H9 (cell line): ENCODE data around the gene GJA8. TPM values are rescaled to one million over a fixed set of nuclear protein-coding genes. Genes with fewer than 3 reads are reported as not detected.

ENCODE experiments used
- DNase-seq: peaks from one replicate; pipeline ENCODE4 v3.0.0-alpha.2; 2017
- H2AFZ ChIP-seq: one replicate; pipeline ENCODE4 v1.6.1; 2013; ENCODE audit warnings: mild to moderate bottlenecking, low read length, control low read depth, moderate library complexity
- H2AK5ac ChIP-seq: 2 replicates; pipeline ENCODE4 v1.6.1; 2013; ENCODE audit warnings: low read length, control low read depth, mixed read lengths; ENCODE audit not compliant: insufficient read length
- H2BK120ac ChIP-seq: one replicate; pipeline ENCODE4 v1.6.1; 2013; ENCODE audit warnings: low read depth, mild to moderate bottlenecking, low read length, control low read depth, inconsistent platforms; ENCODE audit not compliant: poor library complexity, severe bottlenecking
- H2BK12ac ChIP-seq: 2 replicates; pipeline ENCODE4 v1.6.1; 2013; ENCODE audit warnings: low read length, control low read depth, mixed read lengths, low read depth; ENCODE audit not compliant: insufficient read length
- H2BK15ac ChIP-seq: 2 replicates; pipeline ENCODE4 v1.6.1; 2013; ENCODE audit warnings: low read depth, low read length, control low read depth
- H2BK20ac ChIP-seq: one replicate; pipeline ENCODE4 v1.6.1; 2013; ENCODE audit warnings: low read depth, mild to moderate bottlenecking, low read length, control low read depth, inconsistent platforms; ENCODE audit not compliant: poor library complexity, severe bottlenecking
- H2BK5ac ChIP-seq: 2 replicates; pipeline ENCODE4 v1.6.1; 2013; ENCODE audit warnings: low read length, control low read depth, mixed read lengths; ENCODE audit not compliant: insufficient read length
- H3K14ac ChIP-seq: 2 replicates; pipeline ENCODE4 v1.6.1; 2013; ENCODE audit warnings: low read length, control low read depth; ENCODE audit not compliant: insufficient read depth
- H3K18ac ChIP-seq: 2 replicates; pipeline ENCODE4 v1.6.1; 2013; ENCODE audit warnings: low read depth, mild to moderate bottlenecking, mixed read lengths, low read length, control low read depth; ENCODE audit not compliant: insufficient read length
- H3K23ac ChIP-seq: 2 replicates; pipeline ENCODE4 v1.6.1; 2013; ENCODE audit warnings: low read length, control low read depth, mixed read lengths, low read depth; ENCODE audit not compliant: insufficient read length
- H3K23me2 ChIP-seq: 2 replicates; pipeline ENCODE4 v1.6.1; 2013; ENCODE audit warnings: low read depth, mild to moderate bottlenecking, mixed read lengths, low read length, control low read depth; ENCODE audit not compliant: insufficient read length, poor library complexity, severe bottlenecking
- H3K27ac ChIP-seq: 2 replicates; pipeline ENCODE4 v1.5.1; 2013; ENCODE audit warnings: low read length, control low read depth, mixed read lengths, low read depth; ENCODE audit not compliant: insufficient read length
- H3K27me3 ChIP-seq: 2 replicates; pipeline ENCODE4 v1.6.1; 2013; ENCODE audit warnings: low read length, control low read depth, inconsistent platforms; ENCODE audit not compliant: insufficient read depth
- H3K4ac ChIP-seq: 2 replicates; pipeline ENCODE4 v1.6.1; 2013; ENCODE audit warnings: low read depth, mild to moderate bottlenecking, control low read depth, inconsistent platforms, low read length, moderate library complexity
- H3K4me1 ChIP-seq: 2 replicates; pipeline ENCODE4 v1.6.1; 2013; ENCODE audit warnings: low read length, control low read depth, inconsistent platforms; ENCODE audit not compliant: insufficient read depth
- H3K4me2 ChIP-seq: 2 replicates; pipeline ENCODE4 v1.6.1; 2013; ENCODE audit warnings: low read length, control low read depth, mixed read lengths; ENCODE audit not compliant: insufficient read length, insufficient read depth
- H3K56ac ChIP-seq: 2 replicates; pipeline ENCODE4 v1.6.1; 2013; ENCODE audit warnings: low read depth, mild to moderate bottlenecking, mixed read lengths, low read length, control low read depth; ENCODE audit not compliant: insufficient read length
- H3K79me1 ChIP-seq: 2 replicates; pipeline ENCODE4 v1.6.1; 2013; ENCODE audit warnings: low read depth, mild to moderate bottlenecking, moderate library complexity, low read length, control low read depth, inconsistent platforms; ENCODE audit not compliant: insufficient read depth, poor library complexity, severe bottlenecking
- H3K79me2 ChIP-seq: 2 replicates; pipeline ENCODE4 v1.6.1; 2013; ENCODE audit warnings: low read length, control low read depth, inconsistent platforms; ENCODE audit not compliant: insufficient read depth
- H3K9ac ChIP-seq: 2 replicates; pipeline ENCODE4 v1.6.1; 2013; ENCODE audit warnings: low read length, control low read depth, mixed read lengths; ENCODE audit not compliant: insufficient read length; ENCODE audit errors: extremely low read depth
- H3K9me3 ChIP-seq: one replicate; pipeline ENCODE4 v1.6.1; 2013; ENCODE audit warnings: low read depth, low read length, inconsistent platforms; ENCODE audit not compliant: control insufficient read depth
- H3T11ph ChIP-seq: one replicate; pipeline ENCODE4 v1.6.1; 2013; ENCODE audit warnings: mild to moderate bottlenecking, low read length, control low read depth, inconsistent platforms
- H4K20me1 ChIP-seq: one replicate; pipeline ENCODE4 v1.6.1; 2013; ENCODE audit not compliant: control insufficient read depth, insufficient read length, insufficient read depth
- H4K5ac ChIP-seq: 2 replicates; pipeline ENCODE4 v1.6.1; 2013; ENCODE audit warnings: low read depth, mild to moderate bottlenecking, mixed read lengths, low read length, control low read depth; ENCODE audit not compliant: insufficient read length
- H4K8ac ChIP-seq: replicated peaks from 2 replicates; pipeline ENCODE4 v1.6.1; 2013; ENCODE audit warnings: low read length, control low read depth, mixed read lengths, low read depth; ENCODE audit not compliant: insufficient read length
- H4K91ac ChIP-seq: 2 replicates; pipeline ENCODE4 v1.6.1; 2013; ENCODE audit warnings: low read depth, mild to moderate bottlenecking, moderate library complexity, mixed read lengths, low read length, control low read depth; ENCODE audit not compliant: insufficient read length
- H3K27ac Mint-ChIP-seq, 3 experiments: 2 replicates in 2 of 3; 3 replicates in 1 of 3; pipeline ENCODE4 v1.8.0; 2020 to 2021; ENCODE audit warnings: mixed read lengths in 3 of 3, mild to moderate bottlenecking in 1 of 3, moderate library complexity in 1 of 3
- H3K27me3 Mint-ChIP-seq: 2 replicates; pipeline ENCODE4 v1.8.0; 2021; ENCODE audit warnings: low read depth, mild to moderate bottlenecking, moderate library complexity, mixed read lengths
- H3K36me3 Mint-ChIP-seq, 3 experiments: 2 replicates in 2 of 3; 3 replicates in 1 of 3; pipeline ENCODE4 v1.8.0; 2020 to 2021; ENCODE audit warnings: low read depth in 3 of 3, mixed read lengths in 3 of 3; ENCODE audit not compliant: insufficient read depth in 1 of 3
- H3K4me1 Mint-ChIP-seq, 2 experiments: 2 replicates each; pipeline ENCODE4 v1.8.0; 2020; ENCODE audit warnings: mixed read lengths in 2 of 2
- H3K4me3 Mint-ChIP-seq, 2 experiments: 2 replicates in 1 of 2; 3 replicates in 1 of 2; pipeline ENCODE4 v1.8.0; 2020 to 2021; ENCODE audit warnings: mild to moderate bottlenecking in 2 of 2, mixed read lengths in 2 of 2, moderate library complexity in 1 of 2
- H3K9me3 Mint-ChIP-seq, 2 experiments: 2 replicates in 1 of 2; 3 replicates in 1 of 2; pipeline ENCODE4 v1.8.0; 2020; ENCODE audit warnings: mild to moderate bottlenecking in 2 of 2, mixed read lengths in 2 of 2, moderate library complexity in 1 of 2
- WGBS: extraction: QIAGEN DNeasy Blood & Tissue Kit; methylation state at CpG from one replicate; pipeline ENCODE4 v1.1.7; 2013; ENCODE audit warnings: missing lambda C conversion rate, low lambda C conversion rate, mixed read lengths; ENCODE audit not compliant: insufficient read length; ENCODE audit errors: extremely low coverage; 5-methylcytosine and 5-hydroxymethylcytosine counted together
- total RNA-seq: library from RNA; stranded (reverse); gene quantifications from 2 replicates; pipeline ENCODE4 v1.2.1, GENCODE V29; 2021
- TF ChIP-seq, protein P1 (sequence below): fragments of 200-600 bp; sonication (generic); conservative IDR thresholded peaks from 3 replicates; pipeline ENCODE4 v1.8.0; 2021; ENCODE audit warnings: antibody characterized with exemption, mild to moderate bottlenecking

GJA8 gene
- total RNA-seq, 1 experiment from 2014 or later = not detected

DNA sequence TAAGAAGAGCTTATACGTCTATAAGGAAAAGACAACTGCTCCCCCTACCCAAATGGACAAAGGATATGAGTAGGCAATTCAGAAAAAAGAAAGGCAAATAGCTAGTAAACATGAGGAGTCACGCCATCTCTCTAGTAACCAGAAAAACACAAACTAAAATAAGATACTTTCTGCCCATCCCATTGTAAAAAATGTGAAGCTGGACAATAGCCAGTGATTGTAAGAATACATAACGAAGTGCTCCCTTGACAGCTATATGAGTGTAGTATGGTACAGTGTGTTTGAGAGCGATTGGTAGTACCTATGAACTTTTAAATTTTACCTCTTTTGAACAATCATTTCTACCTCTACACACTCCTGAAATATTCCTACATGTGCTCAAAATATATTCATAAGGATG lies 7.5 kb upstream of the GJA8 start:
- no peak for DNase-seq
- H3K36me3 Mint-ChIP-seq = no peaks in the 10 kb centered on the region
- H4K5ac ChIP-seq = no peak overlapping the region
- H3K23me2 ChIP-seq = no peaks in the 10 kb centered on the region
- H2AK5ac ChIP-seq = no peak overlapping the region
- no peak overlapping the region for H4K91ac ChIP-seq
- TF ChIP-seq, protein P1, sequence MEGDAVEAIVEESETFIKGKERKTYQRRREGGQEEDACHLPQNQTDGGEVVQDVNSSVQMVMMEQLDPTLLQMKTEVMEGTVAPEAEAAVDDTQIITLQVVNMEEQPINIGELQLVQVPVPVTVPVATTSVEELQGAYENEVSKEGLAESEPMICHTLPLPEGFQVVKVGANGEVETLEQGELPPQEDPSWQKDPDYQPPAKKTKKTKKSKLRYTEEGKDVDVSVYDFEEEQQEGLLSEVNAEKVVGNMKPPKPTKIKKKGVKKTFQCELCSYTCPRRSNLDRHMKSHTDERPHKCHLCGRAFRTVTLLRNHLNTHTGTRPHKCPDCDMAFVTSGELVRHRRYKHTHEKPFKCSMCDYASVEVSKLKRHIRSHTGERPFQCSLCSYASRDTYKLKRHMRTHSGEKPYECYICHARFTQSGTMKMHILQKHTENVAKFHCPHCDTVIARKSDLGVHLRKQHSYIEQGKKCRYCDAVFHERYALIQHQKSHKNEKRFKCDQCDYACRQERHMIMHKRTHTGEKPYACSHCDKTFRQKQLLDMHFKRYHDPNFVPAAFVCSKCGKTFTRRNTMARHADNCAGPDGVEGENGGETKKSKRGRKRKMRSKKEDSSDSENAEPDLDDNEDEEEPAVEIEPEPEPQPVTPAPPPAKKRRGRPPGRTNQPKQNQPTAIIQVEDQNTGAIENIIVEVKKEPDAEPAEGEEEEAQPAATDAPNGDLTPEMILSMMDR = no peak
- H3K79me1 ChIP-seq = no peaks in the 10 kb centered on the region
- H3K18ac ChIP-seq = no peak overlapping the region
- no peak overlapping the region for H3K27ac ChIP-seq
- no peak overlapping the region for H3K4ac ChIP-seq
- no peaks in the 10 kb centered on the region for H3K4me1 ChIP-seq
- no peaks in the 10 kb centered on the region for H3K27me3 Mint-ChIP-seq
- no peak overlapping the region for H2BK15ac ChIP-seq
- WGBS = no CpG with 5 or more reads among the region's 4 CpGs
- no peak overlapping the region for H2BK5ac ChIP-seq
- no peak overlapping the region for H3K56ac ChIP-seq
- no peak overlapping the region for H2AFZ ChIP-seq
- no peak overlapping the region for H3T11ph ChIP-seq
- no peaks in the 10 kb centered on the region for H3K79me2 ChIP-seq
- no peaks in the 10 kb centered on the region for H3K27me3 ChIP-seq
- no peaks in the 10 kb centered on the region for H3K9me3 Mint-ChIP-seq
- no peak overlapping the region for H3K23ac ChIP-seq
- no peaks in the 10 kb centered on the region for H4K20me1 ChIP-seq
- peaks cover 10 to 13% of the 10 kb centered on the region in 2 experiments for H3K4me1 Mint-ChIP-seq
- no peak overlapping the region for H3K27ac Mint-ChIP-seq
- H3K9me3 ChIP-seq = no peaks in the 10 kb centered on the region
- no peak overlapping the region for H3K4me2 ChIP-seq
- H2BK20ac ChIP-seq = no peak overlapping the region
- no peak overlapping the region for H3K14ac ChIP-seq
- no peak overlapping the region for H2BK12ac ChIP-seq
- H3K9ac ChIP-seq = no peak overlapping the region
- no peak overlapping the region for H3K4me3 Mint-ChIP-seq
- H4K8ac ChIP-seq = no peak overlapping the region
- no peak overlapping the region for H2BK120ac ChIP-seq
